Smooth muscle cell (in vitro differentiated cells): Measurements from ENCODE around the gene BATF2. TPM values are rescaled to one million over a fixed set of nuclear protein-coding genes. Genes with fewer than 3 reads are reported as not detected.

Experiments used
- DNase-seq: peaks from one replicate; lab custom pipeline; 2025; ENCODE audit not compliant: unreplicated experiment; lab: John Stamatoyannopoulos, UW
- H2AFZ ChIP-seq: fragments of 200-600 bp; sonication (generic); 2 replicates; pipeline ENCODE4 v1.6.0; 2016; ENCODE audit warnings: antibody characterized with exemption, low read depth, mild to moderate bottlenecking
- H3F3A ChIP-seq: fragments of 200-600 bp; sonication (generic); 2 replicates; pipeline ENCODE4 v1.6.0; 2017; ENCODE audit warnings: antibody characterized with exemption, low read depth
- H3K27ac ChIP-seq: fragments of 200-600 bp; sonication (generic); 2 replicates; pipeline ENCODE4 v1.5.1; 2016; ENCODE audit warnings: low read depth, mild to moderate bottlenecking
- H3K27me3 ChIP-seq: fragments of 200-600 bp; sonication (generic); 2 replicates; pipeline ENCODE4 v1.6.1; 2016; ENCODE audit warnings: low read depth, mild to moderate bottlenecking
- H3K36me3 ChIP-seq: fragments of 200-600 bp; sonication (generic); 2 replicates; pipeline ENCODE4 v1.5.1; 2016; ENCODE audit warnings: low read depth
- H3K4me1 ChIP-seq: fragments of 200-600 bp; sonication (generic); 2 replicates; pipeline ENCODE4 v1.5.1; 2016; ENCODE audit warnings: low read depth
- H3K4me2 ChIP-seq: fragments of 200-600 bp; sonication (generic); 2 replicates; pipeline ENCODE4 v1.6.0; 2016; ENCODE audit warnings: mild to moderate bottlenecking
- H3K4me3 ChIP-seq: fragments of 200-600 bp; sonication (generic); 2 replicates; pipeline ENCODE4 v1.5.1; 2016; ENCODE audit warnings: mild to moderate bottlenecking
- H3K79me2 ChIP-seq: fragments of 200-600 bp; sonication (generic); 2 replicates; pipeline ENCODE4 v1.6.0; 2016; ENCODE audit warnings: low read depth, mild to moderate bottlenecking
- H3K9ac ChIP-seq: fragments of 200-600 bp; sonication (generic); 2 replicates; pipeline ENCODE4 v1.6.0; 2016; ENCODE audit warnings: low read depth
- H3K9me3 ChIP-seq: fragments of 200-600 bp; sonication (generic); replicated peaks from 2 replicates; pipeline ENCODE4 v1.5.1; 2016; ENCODE audit warnings: low read depth
- H4K20me1 ChIP-seq: fragments of 200-600 bp; sonication (generic); 2 replicates; pipeline ENCODE4 v1.6.0; 2016; ENCODE audit warnings: low read depth
- CTCF ChIP-seq: fragments of 200-600 bp; sonication (generic); IDR thresholded peaks from 2 replicates; pipeline ENCODE4 v1.5.1; 2017; ENCODE audit warnings: borderline replicate concordance, mild to moderate bottlenecking, antibody characterized with exemption; ENCODE audit not compliant: insufficient read depth, poor library complexity, severe bottlenecking
- WGBS: methylation state at CpG from one replicate; pipeline ENCODE4 v1.1.7; 2016; ENCODE audit warnings: low lambda C conversion rate; 5-methylcytosine and 5-hydroxymethylcytosine counted together
- polyA plus RNA-seq: library from polyadenylated mRNA; unstranded; fragments of >200 nt; fragmentation: Nextera tagmentation; extraction: Ambion mirVana; gene quantifications from 2 replicates; pipeline ENCODE4 v1.2.1, GENCODE V29; 2016
- total RNA-seq: library from RNA; depleted of rRNA; stranded (reverse); fragments of >200 nt; gene quantifications from 2 replicates; pipeline ENCODE4 v1.2.3, GENCODE V29; 2014

BATF2 gene
- total and polyA plus RNA-seq, 2 experiments from 2014 or later: 0.41 TPM; not detected in 1

GRCh38 chr11:65021003-65021402 lies 24.2 kb upstream of the BATF2 start:
- no peak overlapping the region for H3K27ac ChIP-seq
- WGBS: 99% methylated on average over 3 of the region's 3 CpGs
- no peak overlapping the region for H2AFZ ChIP-seq
- no peak for TF ChIP-seq CTCF
- H3K4me2 ChIP-seq: no peak overlapping the region
- no peaks in the 10 kb centered on the region for H3F3A ChIP-seq
- no peak overlapping the region for H3K9ac ChIP-seq
- no peaks in the 10 kb centered on the region for H3K9me3 ChIP-seq
- DNase-seq: no peak
- no peaks in the 10 kb centered on the region for H3K79me2 ChIP-seq
- H3K27me3 ChIP-seq: no peaks in the 10 kb centered on the region
- no peaks in the 10 kb centered on the region for H4K20me1 ChIP-seq
- no peak overlapping the region for H3K4me3 ChIP-seq
- no peaks in the 10 kb centered on the region for H3K4me1 ChIP-seq
- no peaks in the 10 kb centered on the region for H3K36me3 ChIP-seq

GRCh38 chr11:65019824-65020223 lies 23.1 kb upstream of the BATF2 start:
- H3K27me3 ChIP-seq: no peaks in the 10 kb centered on the region
- no peak for DNase-seq
- no peak overlapping the region for H2AFZ ChIP-seq
- TF ChIP-seq CTCF: no peak
- peaks cover 3% of the 10 kb centered on the region for H3K4me1 ChIP-seq
- no peak overlapping the region for H3K9ac ChIP-seq
- no peaks in the 10 kb centered on the region for H4K20me1 ChIP-seq
- no peak overlapping the region for H3K27ac ChIP-seq
- H3K79me2 ChIP-seq: peaks cover 11% of the 10 kb centered on the region
- 96% methylated on average over 7 of the region's 7 CpGs for WGBS
- H3F3A ChIP-seq: peaks cover 1% of the 10 kb centered on the region
- no peaks in the 10 kb centered on the region for H3K36me3 ChIP-seq
- no peak overlapping the region for H3K4me3 ChIP-seq
- H3K4me2 ChIP-seq: no peak overlapping the region
- no peaks in the 10 kb centered on the region for H3K9me3 ChIP-seq

GRCh38 chr11:65017937-65018336 lies 21.2 kb upstream of the BATF2 start:
- H3K4me1 ChIP-seq: peaks cover 9% of the 10 kb centered on the region
- DNase-seq: no peak
- no peaks in the 10 kb centered on the region for H3K27me3 ChIP-seq
- peaks cover 6% of the 10 kb centered on the region for H3F3A ChIP-seq
- no peak overlapping the region for H3K9ac ChIP-seq
- no peaks in the 10 kb centered on the region for H4K20me1 ChIP-seq
- H3K27ac ChIP-seq: no peak overlapping the region
- H3K36me3 ChIP-seq: no peaks in the 10 kb centered on the region
- no peak overlapping the region for H2AFZ ChIP-seq
- 98% methylated on average over 6 of the region's 6 CpGs for WGBS
- H3K4me3 ChIP-seq: no peak overlapping the region
- H3K9me3 ChIP-seq: no peaks in the 10 kb centered on the region
- H3K79me2 ChIP-seq: peaks cover 11% of the 10 kb centered on the region
- no peak for TF ChIP-seq CTCF
- H3K4me2 ChIP-seq: no peak overlapping the region

- Histone ChIP-seq H3K4me3 (no peak overlapping the region), H3K9ac (no peak overlapping the region), H4K20me1 (no peaks in the 10 kb centered on the region), H3K27ac (no peak overlapping the region), H3K9me3 (no peaks in the 10 kb centered on the region), H3F3A (peaks cover 6% of the 10 kb centered on the region), H3K4me2 (no peak overlapping the region), H3K27me3 (no peaks in the 10 kb centered on the region), H3K36me3 (no peaks in the 10 kb centered on the region), H3K4me1 (peaks cover 10% of the 10 kb centered on the region), H2AFZ (no peak overlapping the region), H3K79me2 (peaks cover 11% of the 10 kb centered on the region)
- DNase-seq: no peak
- WGBS: 94% methylated on average over 4 of the region's 4 CpGs
- TF ChIP-seq CTCF: no peak
Observed at GRCh38 chr11:65016705-65017104, 19.9 kb upstream of the BATF2 start.
